ENCODE measurements around the gene CELF2.

The CELF2 gene

DNA sequence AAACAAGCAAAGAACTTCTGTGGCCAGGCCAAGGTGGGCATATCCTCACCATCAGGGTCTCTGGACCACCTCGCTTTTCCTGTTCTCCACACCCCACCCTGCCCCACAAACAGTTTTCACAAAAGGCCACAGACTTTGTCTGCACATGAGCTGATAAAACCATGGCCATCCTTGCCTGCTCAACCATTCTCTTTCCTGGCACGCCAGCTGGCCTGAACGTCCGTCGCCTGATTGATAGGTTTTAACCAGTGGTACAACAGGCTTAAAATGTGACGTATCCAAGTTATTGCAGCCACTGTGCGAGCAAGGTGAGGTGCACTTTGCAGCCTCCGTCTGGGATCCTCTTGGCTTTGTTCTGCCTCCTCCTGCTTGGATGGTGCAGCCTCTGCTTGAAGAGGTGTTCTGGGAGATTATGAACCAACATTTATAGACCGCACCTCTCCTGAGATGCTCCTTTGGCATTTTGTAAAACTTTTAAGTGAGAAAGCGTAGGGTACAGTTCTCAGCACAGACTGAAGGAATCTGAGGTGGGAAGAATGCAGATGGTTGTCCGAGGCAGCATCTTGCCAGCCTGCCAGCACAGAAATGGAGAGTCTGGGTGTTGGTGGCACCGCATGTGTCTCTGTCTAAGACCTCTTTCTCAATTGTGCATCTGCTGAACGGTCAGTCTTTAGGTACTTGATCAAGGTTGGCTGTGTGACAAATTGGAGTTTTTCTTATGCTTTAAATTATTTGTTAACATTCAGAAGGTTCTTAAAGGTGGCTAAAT lies 288.3 kb downstream of the CELF2 start:
- H3K4me1 Mint-ChIP-seq = peaks cover 19% of the 10 kb centered on the region
- TF ChIP-seq, protein P1, sequence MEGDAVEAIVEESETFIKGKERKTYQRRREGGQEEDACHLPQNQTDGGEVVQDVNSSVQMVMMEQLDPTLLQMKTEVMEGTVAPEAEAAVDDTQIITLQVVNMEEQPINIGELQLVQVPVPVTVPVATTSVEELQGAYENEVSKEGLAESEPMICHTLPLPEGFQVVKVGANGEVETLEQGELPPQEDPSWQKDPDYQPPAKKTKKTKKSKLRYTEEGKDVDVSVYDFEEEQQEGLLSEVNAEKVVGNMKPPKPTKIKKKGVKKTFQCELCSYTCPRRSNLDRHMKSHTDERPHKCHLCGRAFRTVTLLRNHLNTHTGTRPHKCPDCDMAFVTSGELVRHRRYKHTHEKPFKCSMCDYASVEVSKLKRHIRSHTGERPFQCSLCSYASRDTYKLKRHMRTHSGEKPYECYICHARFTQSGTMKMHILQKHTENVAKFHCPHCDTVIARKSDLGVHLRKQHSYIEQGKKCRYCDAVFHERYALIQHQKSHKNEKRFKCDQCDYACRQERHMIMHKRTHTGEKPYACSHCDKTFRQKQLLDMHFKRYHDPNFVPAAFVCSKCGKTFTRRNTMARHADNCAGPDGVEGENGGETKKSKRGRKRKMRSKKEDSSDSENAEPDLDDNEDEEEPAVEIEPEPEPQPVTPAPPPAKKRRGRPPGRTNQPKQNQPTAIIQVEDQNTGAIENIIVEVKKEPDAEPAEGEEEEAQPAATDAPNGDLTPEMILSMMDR (IDR thresholded peaks at IDR 0.05) = no peak
- H3K27ac Mint-ChIP-seq = no peak overlapping the region
- H3K27me3 Mint-ChIP-seq (ENCODE audit: low read depth, poor library complexity) = peaks cover 4% of the 10 kb centered on the region
- H3K36me3 Mint-ChIP-seq (ENCODE audit: low read depth) = peaks cover 39% of the 10 kb centered on the region
- peaks cover 57% of the 10 kb centered on the region for H3K9me3 Mint-ChIP-seq
- no peak for DNase-seq
- H3K4me3 Mint-ChIP-seq = no peak overlapping the region

DNA sequence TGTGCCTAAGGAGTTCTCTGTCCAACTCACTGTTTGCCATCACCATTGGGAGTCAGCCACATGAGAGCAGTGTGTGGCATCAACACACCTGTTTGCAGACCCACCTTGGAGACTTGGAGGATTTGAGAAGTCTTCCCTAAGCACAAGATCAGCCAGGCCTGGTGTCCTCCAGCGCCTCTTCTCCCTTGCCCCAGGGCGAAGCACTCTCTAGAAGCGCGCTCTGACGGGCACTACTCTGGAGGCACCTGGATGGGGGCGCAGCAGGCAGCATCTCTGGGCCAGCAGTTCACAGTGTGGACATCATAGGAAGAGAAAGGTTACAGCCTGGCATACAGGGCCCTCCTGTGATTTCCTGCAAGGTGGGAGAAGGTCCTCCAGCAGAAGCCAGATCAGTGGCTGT lies 289.3 kb downstream of the CELF2 start:
- no peak overlapping the region for H3K4me3 Mint-ChIP-seq
- H3K9me3 Mint-ChIP-seq = peaks cover 67% of the 10 kb centered on the region
- H3K27me3 Mint-ChIP-seq (ENCODE audit: low read depth, poor library complexity) = peaks cover 4% of the 10 kb centered on the region
- peaks cover 16% of the 10 kb centered on the region for H3K4me1 Mint-ChIP-seq
- no peak overlapping the region for H3K27ac Mint-ChIP-seq
- TF ChIP-seq, protein P1 (IDR thresholded peaks at IDR 0.05) = no peak
- DNase-seq = no peak
- peaks cover 45% of the 10 kb centered on the region for H3K36me3 Mint-ChIP-seq (ENCODE audit: low read depth)

DNA sequence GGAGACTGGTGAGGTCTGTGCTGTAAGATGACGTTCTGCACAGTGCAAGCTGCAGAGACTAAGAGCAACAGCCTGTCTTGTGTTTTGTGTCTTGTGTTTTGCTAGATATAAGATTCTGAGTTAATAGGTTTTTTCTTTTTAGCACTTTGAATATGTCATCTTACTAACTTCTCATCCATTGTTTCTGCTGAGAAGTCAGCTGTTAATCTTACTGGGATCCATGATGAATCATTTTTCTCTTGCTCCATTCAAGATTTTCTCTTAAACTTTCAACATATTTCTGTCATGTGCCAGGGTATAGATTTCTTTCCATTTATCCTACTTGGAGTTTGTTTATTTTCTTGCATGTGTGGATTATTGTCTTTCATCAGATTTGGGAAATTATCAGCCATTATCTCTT lies 290.3 kb downstream of the CELF2 start:
- peaks cover 76% of the 10 kb centered on the region for H3K9me3 Mint-ChIP-seq
- TF ChIP-seq, protein P1 (IDR thresholded peaks at IDR 0.05) = no peak
- no peak for DNase-seq
- peaks cover 4% of the 10 kb centered on the region for H3K27me3 Mint-ChIP-seq (ENCODE audit: low read depth, poor library complexity)
- H3K27ac Mint-ChIP-seq = no peak overlapping the region
- H3K4me1 Mint-ChIP-seq = peaks cover 7% of the 10 kb centered on the region
- H3K4me3 Mint-ChIP-seq = no peak overlapping the region
- peaks cover 48% of the 10 kb centered on the region for H3K36me3 Mint-ChIP-seq (ENCODE audit: low read depth)

DNA sequence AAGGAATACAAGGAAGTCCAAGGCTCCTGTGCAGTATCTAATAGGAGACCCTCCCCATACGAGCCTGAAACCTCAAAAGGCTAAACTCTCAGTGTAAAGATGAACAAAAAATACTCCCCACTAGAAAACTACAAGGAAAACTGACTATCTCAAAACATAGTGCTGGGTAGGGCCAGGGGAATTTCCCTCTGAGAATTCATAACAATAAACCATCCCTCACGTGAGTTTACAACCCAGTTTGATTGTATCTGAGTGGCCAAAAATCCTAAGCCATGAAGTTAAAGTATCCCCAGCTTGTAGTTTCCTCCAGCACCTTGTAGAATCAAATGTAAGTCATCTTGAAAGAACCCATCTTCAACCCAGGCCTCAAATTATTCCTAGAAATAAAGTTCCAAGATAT lies 293.4 kb downstream of the CELF2 start:
- Mint-ChIP-seq H3K9me3 (peaks cover 77% of the 10 kb centered on the region), H3K36me3 (ENCODE audit: low read depth) (peaks cover 46% of the 10 kb centered on the region), H3K4me1 (peaks cover 13% of the 10 kb centered on the region), H3K4me3 (no peak overlapping the region), H3K27ac (no peak overlapping the region), H3K27me3 (ENCODE audit: low read depth, poor library complexity) (peaks cover 12% of the 10 kb centered on the region)
- no peak for DNase-seq
- TF ChIP-seq, protein P1 (IDR thresholded peaks at IDR 0.05) = no peak

DNA sequence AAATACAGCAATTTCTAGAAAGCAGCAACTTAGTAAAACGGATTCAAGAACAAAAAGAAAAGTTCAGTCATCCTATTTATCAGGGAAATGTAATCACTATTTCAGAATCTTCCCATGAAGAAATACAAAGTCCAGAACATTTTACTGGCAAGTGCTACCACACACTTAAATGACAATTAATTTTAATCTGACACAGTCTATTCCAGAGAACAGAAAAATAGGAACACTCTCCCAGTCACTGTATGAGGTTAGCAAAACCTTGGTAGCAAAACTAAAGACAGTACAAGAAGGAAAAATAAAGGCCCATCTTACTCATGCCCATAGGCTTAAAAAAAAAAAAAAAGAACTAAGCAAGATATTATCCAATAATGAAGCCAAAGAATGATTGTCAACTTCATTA lies 295.8 kb downstream of the CELF2 start:
- H3K36me3 Mint-ChIP-seq (ENCODE audit: low read depth) = peaks cover 36% of the 10 kb centered on the region
- peaks cover 13% of the 10 kb centered on the region for H3K4me1 Mint-ChIP-seq
- H3K9me3 Mint-ChIP-seq = peaks cover 59% of the 10 kb centered on the region

More for the DNA sequence above, 295.8 kb downstream of the CELF2 start:
- no peak overlapping the region for H3K4me3 Mint-ChIP-seq
- TF ChIP-seq, protein P1 (IDR thresholded peaks at IDR 0.05) = no peak
- no peak for DNase-seq
- H3K27ac Mint-ChIP-seq = peak overlapping the region; percentile 75
- H3K27me3 Mint-ChIP-seq (ENCODE audit: low read depth, poor library complexity) = peaks cover 15% of the 10 kb centered on the region
